Breast epithelium (tissue), 4 donors: Measurements from ENCODE around the gene ALG2. TPM values are rescaled to one million over a fixed set of nuclear protein-coding genes. Genes with fewer than 3 reads are reported as not detected.

Experiments
- DNase-seq, 2 donors: peaks; one replicate each; pipeline ENCODE4 v3.0.0-alpha.2; 2019; ENCODE audit warnings: low spot score in 2 of 2
- H3K27ac ChIP-seq, 2 donors: fragments of 200-600 bp; sonication (generic) in 1 of 2; one replicate each; pipeline ENCODE4 v1.5.1; 2016 to 2019; ENCODE audit warnings: mild to moderate bottlenecking in 1 of 2
- H3K27me3 ChIP-seq, 2 donors: fragments of 200-600 bp; sonication (generic) in 1 of 2; one replicate each; pipeline versions ENCODE4 v1.5.1 to v1.6.0; 2017 to 2019; ENCODE audit warnings: control low read depth in 1 of 2, mild to moderate bottlenecking in 1 of 2
- H3K36me3 ChIP-seq: fragments of 200-600 bp; one replicate; pipeline ENCODE4 v1.5.1; 2019
- H3K4me1 ChIP-seq, 2 donors: fragments of 200-600 bp; sonication (generic); one replicate each; pipeline ENCODE4 v1.5.1; 2016 to 2019; ENCODE audit warnings: control low read depth in 1 of 2
- H3K4me3 ChIP-seq, 3 donors: fragments of 200-600 bp; sonication (generic); 1 replicate in 2 of 3; 2 replicates in 1 of 3; pipeline ENCODE4 v1.5.1; 2016 to 2019; ENCODE audit warnings: mild to moderate bottlenecking in 3 of 3, moderate library complexity in 2 of 3
- H3K9me3 ChIP-seq, 2 donors: fragments of 200-600 bp; sonication (generic) in 1 of 2; one replicate each; pipeline ENCODE4 v1.5.1; 2016 to 2019; ENCODE audit warnings: control low read depth in 1 of 2
- POLR2A ChIP-seq: fragments of 450-650 bp; IDR thresholded peaks from one replicate; pipeline ENCODE4 v1.6.1; 2016; ENCODE audit warnings: antibody characterized with exemption, mild to moderate bottlenecking, moderate library complexity
- POLR2AphosphoS5 ChIP-seq, 3 donors: sonication (generic); formaldehyde crosslinking; IDR thresholded peaks; one replicate each; pipeline ENCODE4 v1.6.1; 2017; ENCODE audit warnings: antibody characterized with exemption in 3 of 3
- intact Hi-C: fragments of 100-400 bp; cut with DNase I; formaldehyde crosslinking; loops from one replicate; pipeline ENCODE4 v1.15.1; 2023; ENCODE audit warnings: low total_unique reads
- total RNA-seq, 3 donors: library from RNA; depleted of rRNA; stranded (reverse); fragments of >200 nt; gene quantifications; one replicate each; pipeline ENCODE4 v1.1.0, GENCODE V29; 2016
- TF ChIP-seq, protein P1 (sequence below), 3 donors: fragments of 450-650 bp; IDR thresholded peaks; one replicate each; pipeline ENCODE4 v1.5.1; 2016 to 2017; ENCODE audit warnings: antibody characterized with exemption in 3 of 3, mild to moderate bottlenecking in 3 of 3, moderate library complexity in 3 of 3

Gene ALG2
- total RNA-seq, 3 donors from 2014 or later = 30.2 to 44.5 (median 40.3) TPM

DNA sequence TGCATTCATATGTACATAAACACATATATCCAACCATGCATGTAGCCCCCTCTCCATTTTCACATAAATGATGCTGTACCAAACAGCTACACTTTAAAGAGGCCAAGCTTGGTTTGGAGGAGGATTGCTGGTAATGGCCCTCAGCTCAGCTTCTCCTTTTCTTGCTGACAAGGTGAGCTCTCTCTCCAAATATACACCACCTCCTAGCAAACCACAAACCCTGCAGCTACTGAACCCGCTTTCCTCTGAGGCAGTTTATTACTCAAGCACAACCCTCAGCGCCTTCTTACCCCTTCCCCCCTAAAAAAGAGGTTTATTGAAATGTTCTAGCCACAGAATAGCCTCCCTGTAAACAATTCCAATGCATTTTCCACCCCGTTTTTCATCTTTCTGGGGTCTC lies 54.0 kb downstream of the ALG2 start:
- DNase-seq = no peak
- Histone ChIP-seq H3K27me3 (no peaks in the 10 kb centered on the region), H3K36me3 (no peaks in the 10 kb centered on the region), H3K4me3 (no peak overlapping the region), H3K27ac (no peak overlapping the region), H3K9me3 (no peaks in the 10 kb centered on the region), H3K4me1 (no peaks in the 10 kb centered on the region)
- intact Hi-C loops = loop anchor here (5.0 kb wide), 1 partner anchor 1295 kb away; no protein-coding TSS in a partner anchor
- TF ChIP-seq, protein P1, sequence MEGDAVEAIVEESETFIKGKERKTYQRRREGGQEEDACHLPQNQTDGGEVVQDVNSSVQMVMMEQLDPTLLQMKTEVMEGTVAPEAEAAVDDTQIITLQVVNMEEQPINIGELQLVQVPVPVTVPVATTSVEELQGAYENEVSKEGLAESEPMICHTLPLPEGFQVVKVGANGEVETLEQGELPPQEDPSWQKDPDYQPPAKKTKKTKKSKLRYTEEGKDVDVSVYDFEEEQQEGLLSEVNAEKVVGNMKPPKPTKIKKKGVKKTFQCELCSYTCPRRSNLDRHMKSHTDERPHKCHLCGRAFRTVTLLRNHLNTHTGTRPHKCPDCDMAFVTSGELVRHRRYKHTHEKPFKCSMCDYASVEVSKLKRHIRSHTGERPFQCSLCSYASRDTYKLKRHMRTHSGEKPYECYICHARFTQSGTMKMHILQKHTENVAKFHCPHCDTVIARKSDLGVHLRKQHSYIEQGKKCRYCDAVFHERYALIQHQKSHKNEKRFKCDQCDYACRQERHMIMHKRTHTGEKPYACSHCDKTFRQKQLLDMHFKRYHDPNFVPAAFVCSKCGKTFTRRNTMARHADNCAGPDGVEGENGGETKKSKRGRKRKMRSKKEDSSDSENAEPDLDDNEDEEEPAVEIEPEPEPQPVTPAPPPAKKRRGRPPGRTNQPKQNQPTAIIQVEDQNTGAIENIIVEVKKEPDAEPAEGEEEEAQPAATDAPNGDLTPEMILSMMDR (IDR thresholded peaks at IDR 0.05) = no peak
- TF ChIP-seq POLR2A (no peak), POLR2AphosphoS5 (IDR thresholded peaks at IDR 0.05) (no peak)

DNA sequence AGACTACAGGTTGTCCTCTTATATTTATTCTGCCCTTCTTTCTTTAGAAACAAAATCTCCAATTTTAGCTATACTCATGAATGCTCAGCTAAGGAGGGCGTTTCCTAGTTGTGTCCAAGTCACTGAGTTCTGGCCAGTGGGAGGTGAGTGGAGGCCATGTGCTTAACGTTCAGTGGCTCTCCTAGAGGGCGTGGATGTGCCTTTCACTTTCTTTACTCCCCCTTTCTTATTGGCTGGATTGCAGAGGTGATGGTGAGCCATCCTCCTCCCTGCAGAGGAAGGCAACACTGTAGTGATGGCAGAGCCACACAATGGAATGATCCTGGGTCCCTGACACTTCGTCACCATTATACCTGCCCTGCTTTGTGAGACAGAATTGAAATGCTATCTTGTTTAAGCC lies 54.6 kb downstream of the ALG2 start:
- Histone ChIP-seq H3K4me1 (no peaks in the 10 kb centered on the region), H3K27ac (no peak overlapping the region), H3K9me3 (no peaks in the 10 kb centered on the region), H3K27me3 (no peaks in the 10 kb centered on the region), H3K36me3 (no peaks in the 10 kb centered on the region), H3K4me3 (no peak overlapping the region)
- TF ChIP-seq POLR2AphosphoS5 (IDR thresholded peaks at IDR 0.05) = no peak
- TF ChIP-seq, protein P1 (IDR thresholded peaks at IDR 0.05) = no peak
- no peak for TF ChIP-seq POLR2A
- DNase-seq = no peak
- intact Hi-C loops = loop anchor here (5.0 kb wide), 1 partner anchor 1295 kb away; no protein-coding TSS in a partner anchor

Other genes starting within 250 kb of the ALG2 start
- 10 to 100 TPM; 33.1 to 35.4 (median 34.5) TPM for gene TGFBR1, start 116.8 kb downstream of the ALG2 start, total RNA-seq
- 100 to 1,000 TPM in 1 of 3 donors, 10 to 100 TPM in 2; 86.3 to 121 (median 92.9) TPM for gene SEC61B, start 340 bp upstream of the ALG2 start, total RNA-seq